Peyer's patch (tissue), 4 donors: ENCODE measurements around the gene DOHH.

ENCODE experiments used
- POLR2A ChIP-seq, 2 donors: fragments of 450-650 bp; IDR thresholded peaks; one replicate each; pipeline ENCODE4 v1.5.1; 2017; ENCODE audit warnings: antibody characterized with exemption in 2 of 2, mild to moderate bottlenecking in 2 of 2, moderate library complexity in 2 of 2
- TF ChIP-seq, protein P1 (sequence below), 6 experiments: fragments of 450-650 bp in 4 of 6; fragments of 200-600 bp in 2 of 6; sonication (generic) in 1 of 6; IDR thresholded peaks; one replicate each; pipeline ENCODE4 v1.5.1; 2017 to 2019; ENCODE audit warnings: antibody characterized with exemption in 6 of 6, mild to moderate bottlenecking in 3 of 6, moderate library complexity in 1 of 6

DNA sequence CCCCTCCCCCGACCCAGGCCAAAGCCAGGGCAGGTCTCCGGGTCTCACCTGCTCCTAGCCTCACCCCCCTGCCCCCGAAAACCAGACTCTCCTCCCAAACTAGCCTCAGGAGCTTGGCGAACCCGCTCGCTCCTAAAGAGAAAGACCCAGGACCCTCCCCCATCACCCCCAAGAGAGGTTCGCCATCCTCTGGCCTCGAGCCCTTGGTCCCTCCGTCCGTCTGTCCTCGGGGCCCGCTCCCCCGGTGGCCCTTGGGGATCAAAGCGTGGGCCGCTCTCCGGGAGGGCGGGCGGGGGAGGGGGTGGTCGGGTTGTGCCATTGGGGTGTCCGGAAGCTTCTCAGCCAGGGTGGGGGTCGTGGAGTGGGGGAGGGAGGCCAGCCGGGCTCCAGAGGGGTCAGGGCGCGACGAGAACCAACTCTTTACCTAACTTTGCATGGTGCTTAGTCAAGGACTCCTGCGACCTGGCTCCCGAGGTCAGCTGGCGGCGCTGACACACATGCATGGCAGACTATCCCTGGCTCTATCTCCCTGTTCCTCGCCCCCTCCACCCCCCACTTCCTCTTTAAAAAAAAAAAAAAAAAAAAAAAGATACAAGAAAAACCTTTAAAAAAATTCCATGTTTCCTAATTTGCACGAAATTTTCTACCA lies 35.8 kb downstream of the DOHH start:
- no peak for TF ChIP-seq POLR2A (IDR thresholded peaks at IDR 0.05)
- TF ChIP-seq, protein P1, sequence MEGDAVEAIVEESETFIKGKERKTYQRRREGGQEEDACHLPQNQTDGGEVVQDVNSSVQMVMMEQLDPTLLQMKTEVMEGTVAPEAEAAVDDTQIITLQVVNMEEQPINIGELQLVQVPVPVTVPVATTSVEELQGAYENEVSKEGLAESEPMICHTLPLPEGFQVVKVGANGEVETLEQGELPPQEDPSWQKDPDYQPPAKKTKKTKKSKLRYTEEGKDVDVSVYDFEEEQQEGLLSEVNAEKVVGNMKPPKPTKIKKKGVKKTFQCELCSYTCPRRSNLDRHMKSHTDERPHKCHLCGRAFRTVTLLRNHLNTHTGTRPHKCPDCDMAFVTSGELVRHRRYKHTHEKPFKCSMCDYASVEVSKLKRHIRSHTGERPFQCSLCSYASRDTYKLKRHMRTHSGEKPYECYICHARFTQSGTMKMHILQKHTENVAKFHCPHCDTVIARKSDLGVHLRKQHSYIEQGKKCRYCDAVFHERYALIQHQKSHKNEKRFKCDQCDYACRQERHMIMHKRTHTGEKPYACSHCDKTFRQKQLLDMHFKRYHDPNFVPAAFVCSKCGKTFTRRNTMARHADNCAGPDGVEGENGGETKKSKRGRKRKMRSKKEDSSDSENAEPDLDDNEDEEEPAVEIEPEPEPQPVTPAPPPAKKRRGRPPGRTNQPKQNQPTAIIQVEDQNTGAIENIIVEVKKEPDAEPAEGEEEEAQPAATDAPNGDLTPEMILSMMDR (IDR thresholded peaks at IDR 0.05), result no peak
